Prostate gland (tissue), 2 donors: ENCODE measurements around the gene XPNPEP3. TPM values are rescaled to one million over a fixed set of nuclear protein-coding genes. Genes with fewer than 3 reads are reported as not detected.

Source experiments
- DNase-seq: peaks from one replicate; pipeline ENCODE4 v3.0.0-alpha.2; 2019; ENCODE audit warnings: low spot score
- H3K27ac ChIP-seq, 2 donors: fragments of 200-600 bp; sonication (generic); 2 replicates each; pipeline ENCODE4 v1.5.1; 2017 to 2019
- H3K27me3 ChIP-seq: fragments of 200-600 bp; sonication (generic); replicated peaks from 2 replicates; pipeline ENCODE4 v1.5.1; 2019; ENCODE audit not compliant: insufficient read depth
- H3K36me3 ChIP-seq, 2 donors: fragments of 200-600 bp; sonication (generic); 1 replicate in 1 of 2; 2 replicates in 1 of 2; pipeline versions ENCODE4 v1.5.1 to v1.8.1; 2017 to 2019
- H3K4me1 ChIP-seq: fragments of 200-600 bp; sonication (generic); replicated peaks from 2 replicates; pipeline ENCODE4 v1.5.1; 2019
- H3K4me3 ChIP-seq, 2 donors: fragments of 200-600 bp; sonication (generic); 2 replicates each; pipeline ENCODE4 v1.5.1; 2017 to 2019
- H3K9me3 ChIP-seq: fragments of 200-600 bp; sonication (generic); 2 replicates; pipeline ENCODE4 v1.5.1; 2017
- POLR2A ChIP-seq: fragments of 450-650 bp; IDR thresholded peaks from one replicate; pipeline ENCODE4 v1.6.1; 2016; ENCODE audit warnings: antibody characterized with exemption, mild to moderate bottlenecking
- POLR2AphosphoS5 ChIP-seq: sonication (generic); formaldehyde crosslinking; IDR thresholded peaks from one replicate; pipeline ENCODE4 v1.6.1; 2017; ENCODE audit warnings: antibody characterized with exemption
- WGBS: methylation state at CpG from one replicate; pipeline ENCODE4 v1.1.5; 2018; 5-methylcytosine and 5-hydroxymethylcytosine counted together
- intact Hi-C: fragments of 100-400 bp; cut with DNase I; formaldehyde crosslinking; loops from one replicate; pipeline ENCODE4 v1.14.2; 2022
- total RNA-seq, 2 donors: library from RNA; depleted of rRNA; stranded (reverse); fragments of >200 nt; gene quantifications; one replicate each; pipeline ENCODE4 v1.1.0, GENCODE V29; 2016
- TF ChIP-seq, protein P1 (sequence below), 4 experiments: fragments of 200-600 bp in 2 of 4; fragments of 450-650 bp in 2 of 4; sonication (generic) in 2 of 4; IDR thresholded peaks; 1 replicate in 3 of 4; 2 replicates in 1 of 4; pipeline ENCODE4 v1.5.1; 2016 to 2019; ENCODE audit warnings: antibody characterized with exemption in 4 of 4, mild to moderate bottlenecking in 2 of 4, moderate library complexity in 2 of 4

Gene XPNPEP3
- total RNA-seq, 2 donors from 2014 or later: 10.5 to 19.2 TPM

DNA sequence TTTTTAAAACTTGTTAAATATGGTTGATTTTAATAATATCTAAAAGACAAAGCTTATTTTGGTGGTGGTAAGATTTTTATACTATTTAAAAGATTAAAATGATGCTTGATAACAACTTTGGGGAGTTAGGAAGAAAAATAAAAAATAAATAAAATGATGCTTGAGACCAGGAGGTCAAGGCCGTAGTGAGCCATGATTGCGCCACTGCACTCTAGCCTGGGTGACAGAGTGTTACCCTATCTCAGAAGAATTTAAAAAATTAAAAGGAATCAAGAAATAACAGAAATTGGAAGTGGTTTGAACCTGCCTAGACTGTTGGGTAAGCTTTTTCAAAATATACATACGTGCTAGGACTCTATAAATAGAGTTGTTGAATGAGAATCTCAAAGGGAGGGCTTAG, 17.1 kb downstream of the XPNPEP3 start:
- intact Hi-C loops: no loop called here
- Histone ChIP-seq H3K36me3 (no peaks in the 10 kb centered on the region), H3K27me3 (no peaks in the 10 kb centered on the region), H3K9me3 (no peaks in the 10 kb centered on the region), H3K4me1 (no peaks in the 10 kb centered on the region), H3K27ac (no peak overlapping the region), H3K4me3 (no peak overlapping the region)
- WGBS: 98% methylated on average over 3 of the region's 3 CpGs
- no peak for TF ChIP-seq POLR2AphosphoS5
- no peak for TF ChIP-seq POLR2A
- TF ChIP-seq, protein P1, sequence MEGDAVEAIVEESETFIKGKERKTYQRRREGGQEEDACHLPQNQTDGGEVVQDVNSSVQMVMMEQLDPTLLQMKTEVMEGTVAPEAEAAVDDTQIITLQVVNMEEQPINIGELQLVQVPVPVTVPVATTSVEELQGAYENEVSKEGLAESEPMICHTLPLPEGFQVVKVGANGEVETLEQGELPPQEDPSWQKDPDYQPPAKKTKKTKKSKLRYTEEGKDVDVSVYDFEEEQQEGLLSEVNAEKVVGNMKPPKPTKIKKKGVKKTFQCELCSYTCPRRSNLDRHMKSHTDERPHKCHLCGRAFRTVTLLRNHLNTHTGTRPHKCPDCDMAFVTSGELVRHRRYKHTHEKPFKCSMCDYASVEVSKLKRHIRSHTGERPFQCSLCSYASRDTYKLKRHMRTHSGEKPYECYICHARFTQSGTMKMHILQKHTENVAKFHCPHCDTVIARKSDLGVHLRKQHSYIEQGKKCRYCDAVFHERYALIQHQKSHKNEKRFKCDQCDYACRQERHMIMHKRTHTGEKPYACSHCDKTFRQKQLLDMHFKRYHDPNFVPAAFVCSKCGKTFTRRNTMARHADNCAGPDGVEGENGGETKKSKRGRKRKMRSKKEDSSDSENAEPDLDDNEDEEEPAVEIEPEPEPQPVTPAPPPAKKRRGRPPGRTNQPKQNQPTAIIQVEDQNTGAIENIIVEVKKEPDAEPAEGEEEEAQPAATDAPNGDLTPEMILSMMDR (IDR thresholded peaks at IDR 0.05): no peak
- DNase-seq: no peak

DNA sequence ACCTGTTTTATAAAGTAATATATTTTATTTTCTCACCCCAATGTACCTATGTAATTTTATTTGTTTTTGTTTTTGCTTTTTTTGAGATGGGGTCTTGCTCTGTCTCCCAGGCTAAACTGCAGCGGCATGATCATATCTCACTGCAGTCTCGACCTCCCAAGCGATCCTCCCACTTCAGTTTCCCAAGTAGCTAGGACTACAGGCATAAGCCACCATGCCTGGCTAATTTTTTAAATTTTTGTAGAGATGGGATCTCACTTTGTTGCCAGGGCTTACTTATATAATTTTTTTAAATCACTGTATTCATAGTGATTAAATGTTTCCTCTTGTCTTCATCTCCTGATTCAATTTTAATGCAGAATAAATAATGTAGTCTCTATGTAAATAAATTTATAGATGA, 18.2 kb downstream of the XPNPEP3 start:
- intact Hi-C loops: no loop called here
- no peak for DNase-seq
- Histone ChIP-seq H3K9me3 (no peaks in the 10 kb centered on the region), H3K27me3 (no peaks in the 10 kb centered on the region), H3K4me1 (no peaks in the 10 kb centered on the region), H3K4me3 (no peak overlapping the region), H3K27ac (no peak overlapping the region), H3K36me3 (no peaks in the 10 kb centered on the region)
- 85% methylated on average over 3 of the region's 3 CpGs for WGBS
- TF ChIP-seq POLR2AphosphoS5: no peak
- TF ChIP-seq, protein P1 (IDR thresholded peaks at IDR 0.05): no peak
- no peak for TF ChIP-seq POLR2A

DNA sequence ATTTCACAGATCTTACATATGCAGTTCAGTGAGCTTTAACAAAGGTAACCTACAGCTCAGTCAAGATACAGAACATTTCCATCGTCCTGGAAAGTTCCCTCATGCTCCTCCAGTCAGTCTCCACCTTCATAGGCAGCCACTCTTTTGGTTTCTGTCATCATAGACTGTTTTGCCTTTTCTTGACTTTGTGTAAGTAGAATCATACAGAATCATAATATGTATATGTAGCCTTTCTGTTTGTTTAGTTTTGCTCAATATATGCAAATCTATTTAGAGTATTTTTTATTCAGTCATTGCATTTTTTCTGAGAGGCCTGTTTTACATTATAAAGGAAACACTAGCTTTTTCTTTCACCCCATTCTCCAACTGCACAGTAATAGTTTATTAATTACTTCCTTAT, 20.0 kb downstream of the XPNPEP3 start:
- intact Hi-C loops: no loop called here

DNA sequence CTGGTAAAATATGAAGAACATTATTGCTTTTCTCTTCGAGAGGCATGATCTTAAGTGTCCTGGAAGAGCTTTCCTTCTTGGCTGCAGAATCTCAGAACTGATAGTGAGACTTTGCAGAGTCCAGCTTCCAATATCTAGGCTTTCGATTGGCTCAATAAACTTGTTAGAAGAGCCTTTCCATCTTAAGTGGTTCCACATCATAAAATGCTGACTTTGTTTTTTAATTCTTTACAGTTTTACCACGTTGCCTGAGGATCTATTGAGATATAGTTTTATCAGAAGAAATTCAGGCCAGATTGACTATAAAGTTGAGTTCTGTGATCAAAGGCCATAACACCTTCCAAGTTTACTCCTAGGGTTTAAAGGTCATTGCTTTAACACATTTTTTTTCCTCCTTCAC, 20.5 kb downstream of the XPNPEP3 start:
- Histone ChIP-seq H3K36me3 (no peaks in the 10 kb centered on the region), H3K4me3 (no peak overlapping the region), H3K4me1 (no peaks in the 10 kb centered on the region), H3K27ac (no peak overlapping the region), H3K9me3 (no peaks in the 10 kb centered on the region), H3K27me3 (no peaks in the 10 kb centered on the region)
- TF ChIP-seq, protein P1 (IDR thresholded peaks at IDR 0.05): no peak
- TF ChIP-seq POLR2A (no peak), POLR2AphosphoS5 (no peak)
- no peak for DNase-seq
- intact Hi-C loops: no loop called here
- WGBS: 58% methylated on average over 3 of the region's 3 CpGs

More for the DNA sequence above, 20.0 kb downstream of the XPNPEP3 start:
- Histone ChIP-seq H3K27me3 (no peaks in the 10 kb centered on the region), H3K36me3 (no peaks in the 10 kb centered on the region), H3K4me1 (no peaks in the 10 kb centered on the region), H3K4me3 (no peak overlapping the region), H3K9me3 (no peaks in the 10 kb centered on the region), H3K27ac (no peak overlapping the region)
- TF ChIP-seq POLR2AphosphoS5: no peak
- TF ChIP-seq, protein P1 (IDR thresholded peaks at IDR 0.05): no peak
- no peak for TF ChIP-seq POLR2A
- 65% methylated on average over 1 of the region's 1 CpG for WGBS
- DNase-seq: no peak

DNA sequence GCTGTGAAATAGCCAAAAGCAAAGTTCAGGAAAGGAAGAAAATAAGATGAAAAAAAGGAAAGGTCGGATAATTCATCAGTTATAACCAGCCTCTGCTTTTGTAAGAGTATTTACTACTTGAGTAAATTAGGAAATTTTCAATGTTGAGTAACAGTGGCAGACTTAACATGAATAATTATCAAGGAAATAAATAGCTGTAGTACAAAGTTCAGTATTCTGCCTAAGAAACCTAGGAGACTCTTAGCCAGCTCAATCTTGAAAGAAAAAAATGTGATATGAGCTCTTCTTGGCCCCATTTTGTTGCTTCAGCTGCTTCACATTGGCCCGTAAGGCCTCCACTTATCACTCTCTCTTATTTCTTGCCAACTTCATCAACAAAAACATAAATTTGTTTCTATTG, 22.0 kb downstream of the XPNPEP3 start:
- Histone ChIP-seq H3K9me3 (no peaks in the 10 kb centered on the region), H3K36me3 (no peaks in the 10 kb centered on the region), H3K27ac (no peak overlapping the region), H3K4me3 (no peak overlapping the region), H3K4me1 (no peaks in the 10 kb centered on the region), H3K27me3 (no peaks in the 10 kb centered on the region)
- no peak for DNase-seq
- WGBS: 94% methylated on average over 2 of the region's 2 CpGs
- TF ChIP-seq POLR2AphosphoS5: no peak
- no peak for TF ChIP-seq POLR2A
- TF ChIP-seq, protein P1 (IDR thresholded peaks at IDR 0.05): no peak
- intact Hi-C loops: no loop called here
